Panc1 (cell line): ENCODE measurements around the gene CDC42. TPM values are rescaled to one million over a fixed set of nuclear protein-coding genes. Genes with fewer than 3 reads are reported as not detected.

ENCODE experiments used
- ATAC-seq: fragments of 200-7000 bp; cut with Tn5 transposase; 2 replicates; pipeline ENCODE4 v1.9.1; 2020; ENCODE audit warnings: mild to moderate bottlenecking, moderate library complexity
- BruUV-seq: library from RNA; stranded (reverse); fragments of 400-500 nt; replicated peaks from 2 replicates; lab custom pipeline; 2021; lab: Mats Ljungman, UMichigan
- CTCF ChIA-PET: fragments of 300-600 bp; sonication (Branson Sonifier 250); formaldehyde crosslinking; loops from one replicate; lab custom pipeline; 2022; ENCODE audit warnings: antibody characterized with exemption; lab: Charles Lee
- POLR2A ChIA-PET: fragments of 300-600 bp; sonication (Branson Sonifier 250); formaldehyde crosslinking; loops from one replicate; lab custom pipeline; 2022; ENCODE audit warnings: antibody characterized with exemption; lab: Charles Lee
- DNase-seq: peaks from one replicate; pipeline ENCODE4 v3.0.0-alpha.2; 2010; ENCODE audit warnings: low read depth, low spot score
- H3K27ac ChIP-seq: 2 replicates; pipeline ENCODE4 v1.5.1; 2011; ENCODE audit warnings: mild to moderate bottlenecking, low read length, inconsistent platforms
- H3K27me3 ChIP-seq: fragments of 200-500 bp; sonication (Bioruptor generic); 2 replicates; pipeline ENCODE4 v1.6.0; 2014; ENCODE audit warnings: low read length, inconsistent platforms; ENCODE audit not compliant: control insufficient read depth, insufficient read depth
- H3K36me3 ChIP-seq: fragments of 200-500 bp; sonication (Bioruptor generic); 2 replicates; pipeline ENCODE4 v1.5.1; 2014; ENCODE audit warnings: inconsistent platforms, mild to moderate bottlenecking, low read length, moderate library complexity; ENCODE audit not compliant: control insufficient read depth, insufficient read depth
- H3K4me1 ChIP-seq: 2 replicates; pipeline ENCODE4 v1.5.1; 2011; ENCODE audit warnings: inconsistent platforms, mild to moderate bottlenecking, low read length, moderate library complexity; ENCODE audit not compliant: control insufficient read depth, insufficient read depth
- H3K4me3 ChIP-seq, 2 experiments: 2 replicates each; pipeline ENCODE4 v1.5.1; 2011 to 2012; ENCODE audit warnings: low read depth in 2 of 2, low read length in 2 of 2, mild to moderate bottlenecking in 2 of 2, inconsistent platforms in 1 of 2, moderate library complexity in 1 of 2
- H3K9me3 ChIP-seq: fragments of 200-500 bp; sonication (Bioruptor generic); 2 replicates; pipeline ENCODE4 v1.5.1; 2014; ENCODE audit warnings: low read depth, mild to moderate bottlenecking, inconsistent platforms, low read length, moderate library complexity; ENCODE audit not compliant: control insufficient read depth, insufficient read depth
- CTCF ChIP-seq: fragments of 450-650 bp; IDR thresholded peaks from 2 replicates; pipeline ENCODE4 v1.5.1; 2017; ENCODE audit warnings: mild to moderate bottlenecking
- POLR2AphosphoS5 ChIP-seq: IDR thresholded peaks from 2 replicates; pipeline ENCODE4 v1.6.1; 2012; ENCODE audit warnings: mild to moderate bottlenecking, low read depth, low read length, moderate library complexity
- REST ChIP-seq, 2 experiments: IDR thresholded peaks; 2 replicates each; pipeline ENCODE4 v1.6.1; 2011 to 2012; ENCODE audit warnings: low read depth in 2 of 2, control low read depth in 1 of 2, low read length in 1 of 2, mild to moderate bottlenecking in 1 of 2, moderate library complexity in 1 of 2; ENCODE audit not compliant: insufficient read depth in 1 of 2
- SIN3A ChIP-seq: IDR thresholded peaks from 2 replicates; pipeline ENCODE4 v1.6.1; 2012; ENCODE audit warnings: low read depth, mild to moderate bottlenecking, low read length, moderate library complexity, borderline replicate concordance; ENCODE audit not compliant: insufficient read depth
- TCF7L2 ChIP-seq: IDR thresholded peaks from 2 replicates; pipeline ENCODE4 v1.6.1; 2011; ENCODE audit warnings: mild to moderate bottlenecking, low read depth, low read length, inconsistent platforms
- in situ Hi-C: cut with HindIII; loops from 2 replicates; pipeline ENCODE4 v1.10.0; 2016; ENCODE audit warnings: low sequenced_read_pairs, low pct_unique_long_range_greater_than_20kb
- intact Hi-C: fragments of 100-400 bp; cut with micrococcal nuclease; formaldehyde crosslinking; loops from one replicate; pipeline ENCODE4 v1.10.0; 2022; ENCODE audit not compliant: unreplicated experiment
- total RNA-seq: library from RNA; stranded (reverse); gene quantifications from one replicate; pipeline ENCODE4 v1.2.1, GENCODE V29; 2021; ENCODE audit not compliant: unreplicated experiment

CDC42 gene
- total RNA-seq, 1 experiment from 2014 or later = 240 TPM

GRCh38 chr1:22041505-22041904 is 11.0 kb upstream of the CDC42 start:
- ChIA-PET CTCF (no interaction called here), POLR2A (no interaction called here)
- Histone ChIP-seq H3K9me3 (no peaks in the 10 kb centered on the region), H3K36me3 (no peaks in the 10 kb centered on the region), H3K4me1 (no peaks in the 10 kb centered on the region), H3K27ac (no peak overlapping the region), H3K4me3 (no peak overlapping the region), H3K27me3 (no peaks in the 10 kb centered on the region)
- DNase-seq (no peak), ATAC-seq (no peak)
- TF ChIP-seq POLR2AphosphoS5 (no peak), SIN3A (no peak), CTCF (no peak), TCF7L2 (no peak), REST (IDR thresholded peaks at IDR 0.05; ENCODE audit: insufficient read depth in 1 of 2, low read depth in 2 of 2, low read length in 1 of 2) (no peak)
- intact Hi-C loops = no loop called here
- in situ Hi-C loops = no loop called here
- BruUV-seq = no TSS peak

- in situ Hi-C loops = no loop called here
- no peak overlapping the region for H3K27ac ChIP-seq
- H3K36me3 ChIP-seq = no peaks in the 10 kb centered on the region
- ChIA-PET CTCF (interaction anchor here (0.6 kb wide), 1 partner anchor 39 kb away, joined by 3 read pairs; no protein-coding TSS in a partner anchor), POLR2A (no interaction called here)
- TF ChIP-seq CTCF (no peak), REST (IDR thresholded peaks at IDR 0.05; ENCODE audit: insufficient read depth in 1 of 2, low read depth in 2 of 2, low read length in 1 of 2) (no peak), POLR2AphosphoS5 (no peak), SIN3A (no peak)
- no peaks in the 10 kb centered on the region for H3K4me1 ChIP-seq
- H3K27me3 ChIP-seq = no peaks in the 10 kb centered on the region
- no peak for ATAC-seq
- intact Hi-C loops = no loop called here
- no peak overlapping the region for H3K4me3 ChIP-seq
- H3K9me3 ChIP-seq = no peaks in the 10 kb centered on the region
- DNase-seq = no peak
- no TSS peak for BruUV-seq
These were observed 9.2 kb upstream of the CDC42 start for GRCh38 chr1:22043198-22043769.
